K562 (cell line): ENCODE measurements around the gene SFPQ.

Experiments
- RFX5 ChIP-seq: IDR thresholded peaks from 2 replicates; pipeline ENCODE4 v1.6.1; 2011; ENCODE audit warnings: low read depth, mild to moderate bottlenecking, improper control_type of control experiment, low read length
- ZBTB43 ChIP-seq: sonication (generic); formaldehyde crosslinking; IDR thresholded peaks from 2 replicates; pipeline ENCODE4 v1.8.0; 2023; ENCODE audit warnings: mild to moderate bottlenecking, missing genetic modification reagents

GRCh38 chr1:35184495-35185199, 8.3 kb downstream of the SFPQ start:
- TF ChIP-seq RFX5 (no peak), ZBTB43 (CRISPR knock-in tag) (no peak)
